Suprapubic skin (tissue), 4 donors: ENCODE data around the gene FAM161A. TPM values are rescaled to one million over a fixed set of nuclear protein-coding genes. Genes with fewer than 3 reads are reported as not detected.
A peak's percentile ranks its signal among the peaks of the same experiment; 100 is the strongest.
"Not testable (repeated sequence)": the region's sequence is repeated elsewhere in the genome, so short reads cannot be mapped to it uniquely, and the experiment has no call there.

Experiments used
- DNase-seq, 2 donors: peaks; one replicate each; pipeline ENCODE4 v3.0.0-alpha.2; 2019; ENCODE audit warnings: low spot score in 2 of 2
- H3K27ac ChIP-seq: fragments of 200-600 bp; sonication (generic); one replicate; pipeline ENCODE4 v1.5.1; 2019
- H3K27me3 ChIP-seq: fragments of 200-600 bp; sonication (generic); one replicate; pipeline ENCODE4 v1.5.1; 2019
- H3K36me3 ChIP-seq: fragments of 200-600 bp; sonication (generic); one replicate; pipeline ENCODE4 v1.5.1; 2019
- H3K4me1 ChIP-seq: fragments of 200-600 bp; sonication (generic); one replicate; pipeline ENCODE4 v1.5.1; 2019
- H3K4me3 ChIP-seq: fragments of 200-600 bp; sonication (generic); one replicate; pipeline ENCODE4 v1.5.1; 2019; ENCODE audit warnings: mild to moderate bottlenecking
- H3K9me3 ChIP-seq: fragments of 200-600 bp; sonication (generic); one replicate; pipeline ENCODE4 v1.5.1; 2019
- EP300 ChIP-seq: sonication (generic); formaldehyde crosslinking; IDR thresholded peaks from one replicate; pipeline ENCODE4 v1.6.1; 2017; ENCODE audit warnings: antibody characterized with exemption
- POLR2A ChIP-seq, 2 donors: fragments of 450-650 bp; IDR thresholded peaks; one replicate each; pipeline ENCODE4 v1.6.1; 2017; ENCODE audit warnings: antibody characterized with exemption in 2 of 2, mild to moderate bottlenecking in 2 of 2, moderate library complexity in 2 of 2
- POLR2AphosphoS5 ChIP-seq, 3 donors: sonication (generic); formaldehyde crosslinking; IDR thresholded peaks; one replicate each; pipeline ENCODE4 v1.6.1; 2017; ENCODE audit warnings: antibody characterized with exemption in 3 of 3
- WGBS: methylation state at CpG from one replicate; pipeline ENCODE4 v1.1.5; 2018; 5-methylcytosine and 5-hydroxymethylcytosine counted together
- total RNA-seq, 4 donors: library from RNA; depleted of rRNA; stranded (reverse); fragments of >200 nt; gene quantifications; one replicate each; pipeline ENCODE4 v1.1.0, GENCODE V29; 2016
- TF ChIP-seq, protein P1 (sequence below), 2 donors: fragments of 200-600 bp in 1 of 2; fragments of 450-650 bp in 1 of 2; sonication (generic) in 1 of 2; IDR thresholded peaks; one replicate each; pipeline ENCODE4 v1.5.1; 2016 to 2019; ENCODE audit warnings: antibody characterized with exemption in 2 of 2, mild to moderate bottlenecking in 1 of 2, moderate library complexity in 1 of 2

The FAM161A gene
- total RNA-seq, 4 donors from 2014 or later, result 1.1 to 3.8 (median 2.0) TPM

DNA sequence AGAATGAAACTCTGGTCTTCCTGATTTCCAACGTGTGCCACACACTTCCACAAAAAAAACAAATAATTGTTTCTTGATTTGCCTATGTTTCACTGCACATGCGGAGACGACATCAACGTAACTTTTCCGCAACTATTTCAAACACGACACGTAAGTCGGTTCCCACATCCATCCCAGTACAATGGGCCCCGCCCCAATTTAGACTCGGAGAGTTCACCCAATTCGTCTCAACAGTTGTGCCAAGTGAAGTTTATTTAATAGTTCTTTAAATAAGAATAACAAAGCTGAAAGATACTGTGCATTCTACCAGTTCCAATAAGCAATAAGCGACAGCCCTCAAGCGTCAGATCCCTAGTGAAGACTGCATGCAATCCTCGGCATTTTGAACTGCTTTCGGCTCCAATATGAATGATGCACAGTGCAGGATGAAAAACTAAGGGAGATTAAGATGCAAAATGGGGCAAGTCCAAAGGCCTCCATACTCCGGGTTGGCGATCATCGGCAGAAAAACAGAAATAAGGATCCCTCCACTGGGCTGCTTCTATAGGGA, 33.9 kb upstream of the FAM161A start:
- no peaks in the 10 kb centered on the region for H3K27me3 ChIP-seq
- under 1% methylated on average over 18 of the region's 18 CpGs for WGBS
- H3K27ac ChIP-seq, result peak overlapping the region; percentile 95
- peaks cover 19% of the 10 kb centered on the region for H3K4me1 ChIP-seq
- no peak for DNase-seq
- TF ChIP-seq POLR2AphosphoS5 (IDR thresholded peaks at IDR 0.05), result no peak
- TF ChIP-seq POLR2A (IDR thresholded peaks at IDR 0.05), result no peak
- TF ChIP-seq, protein P1, sequence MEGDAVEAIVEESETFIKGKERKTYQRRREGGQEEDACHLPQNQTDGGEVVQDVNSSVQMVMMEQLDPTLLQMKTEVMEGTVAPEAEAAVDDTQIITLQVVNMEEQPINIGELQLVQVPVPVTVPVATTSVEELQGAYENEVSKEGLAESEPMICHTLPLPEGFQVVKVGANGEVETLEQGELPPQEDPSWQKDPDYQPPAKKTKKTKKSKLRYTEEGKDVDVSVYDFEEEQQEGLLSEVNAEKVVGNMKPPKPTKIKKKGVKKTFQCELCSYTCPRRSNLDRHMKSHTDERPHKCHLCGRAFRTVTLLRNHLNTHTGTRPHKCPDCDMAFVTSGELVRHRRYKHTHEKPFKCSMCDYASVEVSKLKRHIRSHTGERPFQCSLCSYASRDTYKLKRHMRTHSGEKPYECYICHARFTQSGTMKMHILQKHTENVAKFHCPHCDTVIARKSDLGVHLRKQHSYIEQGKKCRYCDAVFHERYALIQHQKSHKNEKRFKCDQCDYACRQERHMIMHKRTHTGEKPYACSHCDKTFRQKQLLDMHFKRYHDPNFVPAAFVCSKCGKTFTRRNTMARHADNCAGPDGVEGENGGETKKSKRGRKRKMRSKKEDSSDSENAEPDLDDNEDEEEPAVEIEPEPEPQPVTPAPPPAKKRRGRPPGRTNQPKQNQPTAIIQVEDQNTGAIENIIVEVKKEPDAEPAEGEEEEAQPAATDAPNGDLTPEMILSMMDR (IDR thresholded peaks at IDR 0.05), result no peak
- TF ChIP-seq EP300, result no peak
- peaks cover 21% of the 10 kb centered on the region for H3K36me3 ChIP-seq
- H3K9me3 ChIP-seq, result no peaks in the 10 kb centered on the region
- H3K4me3 ChIP-seq, result peak overlapping the region; percentile 89

DNA sequence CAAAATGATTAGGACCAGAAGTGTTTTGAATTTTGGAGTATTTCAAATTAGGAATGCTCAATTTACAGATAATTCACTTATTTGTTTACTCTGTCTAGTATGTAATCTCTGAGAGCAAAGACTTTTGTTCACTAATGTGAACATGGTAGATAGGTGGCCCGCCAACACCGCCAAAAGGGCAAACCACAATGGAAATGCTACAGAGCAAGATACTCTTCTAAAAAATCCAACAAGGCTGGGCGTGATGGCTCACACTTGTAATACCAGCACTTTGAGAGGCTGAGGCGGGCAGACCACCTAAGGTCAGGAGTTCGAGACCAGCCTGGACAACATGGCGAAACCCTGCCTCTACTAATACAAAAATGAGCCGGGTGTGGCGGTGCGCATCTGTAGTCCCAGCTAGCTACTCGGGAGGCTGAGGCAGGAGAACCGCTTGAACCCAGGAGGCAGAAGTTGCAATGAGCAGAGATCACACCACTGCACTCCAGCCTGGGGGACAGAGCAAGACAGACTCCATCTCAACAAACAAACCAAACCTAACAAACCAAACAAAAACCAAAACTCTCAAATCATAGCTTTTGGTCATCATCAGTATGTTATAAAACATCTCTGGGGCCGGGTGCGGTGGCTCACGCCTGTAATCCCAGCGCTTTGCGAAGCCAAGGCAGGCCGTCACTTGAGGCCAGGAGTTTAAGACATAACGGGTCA, 32.2 kb upstream of the FAM161A start:
- Histone ChIP-seq H3K27ac (no peak overlapping the region), H3K9me3 (no peaks in the 10 kb centered on the region), H3K4me1 (peaks cover 19% of the 10 kb centered on the region), H3K4me3 (no peak overlapping the region), H3K27me3 (no peaks in the 10 kb centered on the region), H3K36me3 (peaks cover 38% of the 10 kb centered on the region)
- DNase-seq, result no peak
- TF ChIP-seq POLR2A (IDR thresholded peaks at IDR 0.05) (no peak), POLR2AphosphoS5 (IDR thresholded peaks at IDR 0.05) (no peak), EP300 (no peak)
- TF ChIP-seq, protein P1 (IDR thresholded peaks at IDR 0.05), result no peak
- 90% methylated on average over 18 of the region's 18 CpGs for WGBS

DNA sequence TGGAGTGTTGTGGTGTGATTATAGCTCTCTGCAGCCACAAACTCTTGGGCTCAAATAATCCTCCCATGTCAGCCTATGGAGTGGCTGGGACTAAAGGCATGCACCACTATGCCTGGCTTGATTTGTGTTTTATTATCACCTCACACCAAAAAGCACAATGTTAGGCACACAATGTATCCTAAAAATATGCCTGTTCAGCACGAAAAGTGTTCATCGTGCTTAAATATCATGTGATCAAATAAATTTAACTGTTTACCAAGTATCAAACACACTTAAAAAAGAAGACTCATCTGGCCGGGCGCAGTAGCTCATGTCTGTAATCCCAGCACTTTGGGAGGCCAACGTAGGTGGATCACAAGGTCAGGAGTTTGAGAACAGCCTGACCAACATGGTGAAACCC, 29.0 kb upstream of the FAM161A start:
- 91% methylated on average over 5 of the region's 5 CpGs for WGBS
- TF ChIP-seq POLR2AphosphoS5 (IDR thresholded peaks at IDR 0.05) (no peak), EP300 (no peak), POLR2A (IDR thresholded peaks at IDR 0.05) (no peak)
- TF ChIP-seq, protein P1 (IDR thresholded peaks at IDR 0.05), result no peak
- Histone ChIP-seq H3K4me3 (no peak overlapping the region), H3K27me3 (no peaks in the 10 kb centered on the region), H3K36me3 (peaks cover 70% of the 10 kb centered on the region), H3K9me3 (no peaks in the 10 kb centered on the region), H3K27ac (no peak overlapping the region), H3K4me1 (peaks cover 19% of the 10 kb centered on the region)
- DNase-seq, result no peak

DNA sequence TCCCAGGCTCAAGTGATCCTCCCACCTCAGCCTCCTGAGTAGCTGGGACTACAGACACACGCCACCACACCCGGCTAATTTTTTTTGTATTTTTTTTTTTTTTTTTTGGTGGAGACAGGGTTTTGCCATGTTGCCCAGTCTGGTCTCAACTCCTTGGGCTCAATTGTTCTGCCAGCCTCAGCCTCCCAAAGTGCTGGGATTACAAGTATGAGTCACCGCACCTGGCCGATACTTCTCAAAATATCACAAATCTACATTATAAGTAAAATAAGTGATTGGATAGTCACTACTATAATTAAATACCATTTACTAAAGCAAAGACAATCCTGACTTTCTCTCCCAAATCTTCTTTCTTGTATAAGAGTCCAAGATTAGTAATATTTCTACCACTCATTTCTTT, 25.5 kb upstream of the FAM161A start:
- H3K27ac ChIP-seq, H3K4me3 ChIP-seq, H3K27me3 ChIP-seq, H3K4me1 ChIP-seq, H3K9me3 ChIP-seq, DNase-seq: not testable (repeated sequence)
- 96% methylated on average over 4 of the region's 4 CpGs for WGBS
- peaks cover 99% of the 10 kb centered on the region for H3K36me3 ChIP-seq

DNA sequence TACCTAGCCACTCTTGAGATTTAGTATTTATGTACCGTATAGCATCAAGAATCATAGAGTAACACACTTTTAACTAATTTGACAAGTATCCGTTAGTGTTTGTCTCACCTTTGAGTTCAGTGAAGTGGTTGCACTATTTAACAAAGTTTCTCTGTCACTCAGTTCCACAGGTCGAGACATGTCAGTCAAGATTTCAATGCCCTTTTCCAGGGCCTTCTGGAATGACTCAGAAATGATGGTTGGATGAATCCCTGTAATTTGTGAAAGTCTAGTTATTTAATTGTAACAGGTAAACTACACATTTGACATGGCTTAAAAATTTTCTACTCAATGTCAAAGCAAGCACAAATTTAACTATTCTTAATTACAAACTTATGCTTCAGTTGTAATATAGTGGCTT, 24.9 kb upstream of the FAM161A start:
- 89% methylated on average over 3 of the region's 3 CpGs for WGBS
- peaks cover 99% of the 10 kb centered on the region for H3K36me3 ChIP-seq

More for the DNA sequence above, 24.9 kb upstream of the FAM161A start:
- Histone ChIP-seq H3K27me3 (no peaks in the 10 kb centered on the region), H3K9me3 (no peaks in the 10 kb centered on the region), H3K27ac (no peak overlapping the region), H3K4me3 (no peak overlapping the region), H3K4me1 (no peaks in the 10 kb centered on the region)
- TF ChIP-seq EP300, result no peak
- TF ChIP-seq POLR2AphosphoS5 (IDR thresholded peaks at IDR 0.05), result no peak
- TF ChIP-seq POLR2A (IDR thresholded peaks at IDR 0.05), result no peak
- TF ChIP-seq, protein P1 (IDR thresholded peaks at IDR 0.05), result no peak
- no peak for DNase-seq
